Activated gamma-delta T cell treated with Interleukin-2 at 50 U/mL for 16 hours (primary cell): Measurements from ENCODE around the gene TLR7.

ENCODE experiments used
- DNase-seq: peaks from one replicate; pipeline ENCODE4 v3.0.0-alpha.2; 2020

TLR7 gene

GRCh38 chrX:12866451-12867377 is at the start of gene TLR7:
Gene TLR7 (plus strand): TSS chrX:12867072. CDS start chrX:12867579, 507 bp downstream.
- no peak for DNase-seq

DNA sequence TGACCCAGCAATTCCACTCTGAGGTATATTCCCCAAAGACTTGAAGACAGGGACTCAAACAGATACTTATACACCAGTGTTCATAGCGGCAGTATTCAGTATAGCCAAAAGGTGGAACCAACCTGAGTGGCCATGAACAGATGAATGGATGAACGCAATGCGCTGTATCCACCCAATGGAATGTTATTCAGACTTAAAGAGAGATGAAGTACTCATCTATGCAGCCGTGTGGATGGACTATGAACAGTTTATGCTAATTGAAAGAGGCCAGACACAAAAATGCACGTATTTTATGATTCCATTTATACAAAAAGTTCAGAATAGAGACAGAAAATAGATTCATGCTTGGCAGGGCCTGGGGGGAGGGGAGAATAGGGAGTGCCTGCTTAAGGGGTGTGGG is 49.3 kb upstream of the TLR7 start:
- no peak for DNase-seq

- DNase-seq: no peak
These were observed 47.6 kb upstream of the TLR7 start for GRCh38 chrX:12819222-12819621.

- no peak for DNase-seq
These were observed 46.1 kb upstream of the TLR7 start for GRCh38 chrX:12820737-12821136.

GRCh38 chrX:12824944-12825343 is 41.9 kb upstream of the TLR7 start:
- DNase-seq: no peak

DNA sequence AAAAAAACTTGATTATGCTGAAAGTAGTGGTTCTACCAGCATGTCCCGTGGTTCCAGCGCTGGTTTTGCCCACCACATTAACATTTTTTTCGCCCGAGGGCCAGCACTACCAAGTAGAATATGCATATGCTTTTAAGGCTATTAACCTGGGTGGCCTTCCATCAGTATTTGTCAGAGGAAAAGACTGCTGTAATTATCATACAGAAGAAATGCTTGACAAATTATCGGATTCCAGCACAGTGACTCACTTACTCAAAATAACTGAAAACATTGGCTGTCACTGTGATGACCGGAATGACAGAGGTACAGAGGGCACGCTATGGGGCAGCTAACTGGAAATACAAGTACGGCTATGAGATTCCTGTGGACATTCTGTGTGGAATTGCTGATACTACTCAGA is 41.1 kb upstream of the TLR7 start:
- DNase-seq: no peak

DNA sequence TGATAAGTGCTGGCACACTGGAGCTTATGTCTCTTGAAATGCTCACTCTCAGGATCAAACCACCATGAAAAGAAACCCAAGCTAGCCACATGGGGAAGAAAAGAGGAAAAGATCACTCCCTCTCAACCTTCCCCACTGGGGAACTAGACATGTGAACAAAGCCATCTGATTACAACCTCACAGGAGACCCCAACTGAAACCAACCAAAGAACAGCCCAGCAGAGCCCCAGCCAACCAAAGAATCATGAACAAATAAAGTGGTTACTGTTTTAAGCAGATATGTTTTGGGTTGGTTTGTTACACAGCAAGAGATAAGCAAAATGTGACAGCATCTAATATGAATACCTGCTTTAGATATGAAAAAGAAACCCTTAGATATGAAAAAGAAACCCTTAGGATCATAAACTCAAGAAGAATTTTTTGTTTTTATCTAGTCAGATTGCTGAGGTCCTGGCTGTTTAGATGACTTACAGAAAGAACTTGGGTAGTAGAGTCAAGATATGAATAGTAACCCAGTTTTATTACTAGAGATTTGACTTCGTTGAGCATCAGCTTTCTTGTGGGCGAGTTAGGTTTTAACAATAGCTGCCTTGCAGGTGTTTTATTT is 23.7 kb upstream of the TLR7 start:
- no peak for DNase-seq

- DNase-seq: no peak
These were observed 23.1 kb upstream of the TLR7 start for GRCh38 chrX:12843668-12844279.

GRCh38 chrX:12844319-12844718 is 22.6 kb upstream of the TLR7 start:
- DNase-seq: no peak

DNA sequence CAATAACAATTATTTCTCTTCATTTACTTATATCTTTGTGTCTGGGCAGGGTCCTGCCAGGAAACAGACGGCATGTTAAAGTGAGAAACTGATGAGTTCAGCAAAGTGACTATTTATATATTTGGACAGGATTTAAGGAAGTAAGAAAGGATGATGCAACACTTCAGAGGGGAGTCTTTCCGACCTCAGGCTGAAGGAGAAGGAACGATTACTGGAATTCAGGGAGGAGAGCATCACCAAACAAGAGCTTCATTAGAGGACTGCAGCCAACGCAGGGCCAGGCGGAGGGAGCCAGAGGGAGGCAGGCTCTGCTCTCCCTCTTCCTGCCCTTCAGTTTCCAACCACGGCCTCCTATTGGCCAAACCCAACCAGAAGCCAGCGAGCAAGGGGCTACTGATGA is 1.5 kb upstream of the TLR7 start:
- no peak for DNase-seq

DNA sequence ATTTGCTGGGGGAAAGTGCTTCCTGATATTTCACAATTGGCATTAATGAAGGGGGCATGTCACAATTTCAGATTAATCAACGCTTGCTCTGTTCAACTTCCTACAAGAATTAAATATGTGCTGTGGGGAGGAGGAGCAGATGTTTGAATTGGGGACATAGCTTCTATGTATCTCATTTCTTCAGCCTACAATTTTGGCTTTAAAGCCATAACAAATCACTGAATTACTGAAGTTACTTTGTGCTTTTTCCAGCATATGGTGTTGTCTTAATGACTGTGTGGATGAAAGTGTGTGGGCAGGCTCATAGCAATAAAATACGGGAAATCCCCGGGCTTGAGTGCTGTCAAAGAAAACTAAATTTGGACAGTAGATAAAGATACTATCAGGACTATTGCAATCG is 813 bp downstream of the TLR7 start:
- no peak for DNase-seq

GRCh38 chrX:12868747-12869146 is 1.9 kb downstream of the TLR7 start:
- no peak for DNase-seq

DNA sequence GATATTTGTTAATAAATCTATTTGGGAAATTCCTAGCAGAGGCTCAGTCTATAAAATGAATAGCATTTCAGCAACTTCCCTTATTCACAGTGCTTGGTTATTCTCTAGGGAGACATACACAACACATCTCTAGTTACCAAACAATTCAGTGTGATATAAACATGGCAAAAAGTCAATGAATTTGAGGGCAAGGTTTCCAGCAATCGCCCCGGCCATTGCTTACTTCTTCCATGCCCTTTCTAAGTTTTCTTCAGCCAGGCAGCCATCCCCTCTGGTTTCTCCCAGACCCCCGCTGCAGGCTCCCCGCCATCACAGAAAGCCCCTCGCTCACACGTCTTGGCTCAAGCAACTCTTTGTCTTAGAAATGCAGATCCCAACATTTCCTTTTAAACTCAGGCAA is 4.4 kb downstream of the TLR7 start:
- DNase-seq: no peak

- no peak for DNase-seq
These were observed 5.9 kb downstream of the TLR7 start for GRCh38 chrX:12872741-12873140.

GRCh38 chrX:12874581-12874980 is 7.7 kb downstream of the TLR7 start:
- DNase-seq: no peak

- no peak for DNase-seq
These were observed 10.5 kb downstream of the TLR7 start for GRCh38 chrX:12877386-12877785.

- no peak for DNase-seq
These were observed 11.7 kb downstream of the TLR7 start for GRCh38 chrX:12878536-12878935.

DNA sequence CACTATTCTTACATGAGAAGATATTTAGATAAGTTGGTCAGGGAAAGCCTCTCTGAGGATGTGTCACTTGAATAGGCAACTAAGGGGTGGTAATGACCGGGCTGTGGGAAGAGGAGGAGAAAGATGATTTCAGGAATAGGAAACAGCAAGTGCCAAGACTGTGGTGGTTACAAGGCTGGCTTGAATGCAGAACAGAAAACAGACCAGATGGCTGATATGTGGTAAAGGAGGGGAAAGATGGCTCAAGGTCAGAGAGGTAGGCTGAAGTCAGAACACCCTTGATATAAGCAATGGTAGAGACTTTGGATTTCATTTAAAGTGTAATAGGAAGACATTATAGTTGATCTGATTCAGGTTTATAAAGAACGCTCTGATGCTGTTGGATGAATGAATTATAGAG is 15.0 kb downstream of the TLR7 start:
- DNase-seq: no peak

GRCh38 chrX:12885508-12885907 is 18.6 kb downstream of the TLR7 start:
- no peak for DNase-seq

DNA sequence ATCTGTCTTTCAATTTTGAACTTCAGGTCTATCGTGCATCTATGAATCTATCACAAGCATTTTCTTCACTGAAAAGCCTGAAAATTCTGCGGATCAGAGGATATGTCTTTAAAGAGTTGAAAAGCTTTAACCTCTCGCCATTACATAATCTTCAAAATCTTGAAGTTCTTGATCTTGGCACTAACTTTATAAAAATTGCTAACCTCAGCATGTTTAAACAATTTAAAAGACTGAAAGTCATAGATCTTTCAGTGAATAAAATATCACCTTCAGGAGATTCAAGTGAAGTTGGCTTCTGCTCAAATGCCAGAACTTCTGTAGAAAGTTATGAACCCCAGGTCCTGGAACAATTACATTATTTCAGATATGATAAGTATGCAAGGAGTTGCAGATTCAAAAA is 19.7 kb downstream of the TLR7 start:
- DNase-seq: no peak

- no peak for DNase-seq
These were observed 20.3 kb downstream of the TLR7 start for GRCh38 chrX:12887141-12887540.

DNA sequence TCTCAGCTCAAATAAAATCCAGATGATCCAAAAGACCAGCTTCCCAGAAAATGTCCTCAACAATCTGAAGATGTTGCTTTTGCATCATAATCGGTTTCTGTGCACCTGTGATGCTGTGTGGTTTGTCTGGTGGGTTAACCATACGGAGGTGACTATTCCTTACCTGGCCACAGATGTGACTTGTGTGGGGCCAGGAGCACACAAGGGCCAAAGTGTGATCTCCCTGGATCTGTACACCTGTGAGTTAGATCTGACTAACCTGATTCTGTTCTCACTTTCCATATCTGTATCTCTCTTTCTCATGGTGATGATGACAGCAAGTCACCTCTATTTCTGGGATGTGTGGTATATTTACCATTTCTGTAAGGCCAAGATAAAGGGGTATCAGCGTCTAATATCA is 20.9 kb downstream of the TLR7 start:
- no peak for DNase-seq

DNA sequence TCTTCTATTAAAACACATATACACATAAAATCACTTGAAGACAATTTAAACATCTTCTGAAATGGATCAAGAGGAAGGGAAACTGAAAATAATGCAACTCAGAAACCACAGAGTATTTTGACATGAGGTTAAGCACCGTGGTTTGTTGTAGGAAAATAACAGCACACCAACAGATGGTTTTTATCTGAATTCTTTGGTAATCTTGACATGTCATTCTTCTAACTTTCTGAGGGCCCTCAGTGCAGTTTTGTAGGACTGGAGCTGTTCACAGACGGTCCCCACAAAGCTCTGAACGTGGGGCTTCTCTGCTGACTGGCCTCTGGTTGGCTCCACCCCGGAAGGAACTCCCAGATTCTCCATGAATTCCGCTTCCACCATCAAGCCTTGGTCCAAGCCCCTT is 23.6 kb downstream of the TLR7 start:
- no peak for DNase-seq

- DNase-seq: no peak
These were observed 24.3 kb downstream of the TLR7 start for GRCh38 chrX:12891171-12891570.
